H1 (cell line): ENCODE measurements around the gene RTN3.

Experiments used
- EZH2 ChIP-seq: fragments of 200-600 bp; sonication (generic); IDR thresholded peaks from 2 replicates; pipeline ENCODE4 v1.7.1; 2012; ENCODE audit warnings: low read depth, mild to moderate bottlenecking, moderate library complexity, low read length, inconsistent platforms; ENCODE audit not compliant: severe bottlenecking
- TCF12 ChIP-seq: IDR thresholded peaks from 2 replicates; pipeline ENCODE4 v1.6.1; 2011; ENCODE audit warnings: low read depth, mild to moderate bottlenecking, low read length
- USF2 ChIP-seq: IDR thresholded peaks from 2 replicates; pipeline ENCODE4 v1.6.1; 2011; ENCODE audit warnings: low read length, improper control_type of control experiment
- TF ChIP-seq, protein P1 (sequence below), 3 experiments: IDR thresholded peaks; 1 replicate in 2 of 3; 2 replicates in 1 of 3; pipeline versions ENCODE4 v1.5.1 to v1.6.1; 2011; ENCODE audit warnings: low read length in 3 of 3, mild to moderate bottlenecking in 3 of 3, inconsistent platforms in 2 of 3, low read depth in 1 of 3, moderate library complexity in 1 of 3; ENCODE audit not compliant: insufficient read depth in 1 of 3; ENCODE audit errors: control extremely low read depth in 1 of 3

DNA sequence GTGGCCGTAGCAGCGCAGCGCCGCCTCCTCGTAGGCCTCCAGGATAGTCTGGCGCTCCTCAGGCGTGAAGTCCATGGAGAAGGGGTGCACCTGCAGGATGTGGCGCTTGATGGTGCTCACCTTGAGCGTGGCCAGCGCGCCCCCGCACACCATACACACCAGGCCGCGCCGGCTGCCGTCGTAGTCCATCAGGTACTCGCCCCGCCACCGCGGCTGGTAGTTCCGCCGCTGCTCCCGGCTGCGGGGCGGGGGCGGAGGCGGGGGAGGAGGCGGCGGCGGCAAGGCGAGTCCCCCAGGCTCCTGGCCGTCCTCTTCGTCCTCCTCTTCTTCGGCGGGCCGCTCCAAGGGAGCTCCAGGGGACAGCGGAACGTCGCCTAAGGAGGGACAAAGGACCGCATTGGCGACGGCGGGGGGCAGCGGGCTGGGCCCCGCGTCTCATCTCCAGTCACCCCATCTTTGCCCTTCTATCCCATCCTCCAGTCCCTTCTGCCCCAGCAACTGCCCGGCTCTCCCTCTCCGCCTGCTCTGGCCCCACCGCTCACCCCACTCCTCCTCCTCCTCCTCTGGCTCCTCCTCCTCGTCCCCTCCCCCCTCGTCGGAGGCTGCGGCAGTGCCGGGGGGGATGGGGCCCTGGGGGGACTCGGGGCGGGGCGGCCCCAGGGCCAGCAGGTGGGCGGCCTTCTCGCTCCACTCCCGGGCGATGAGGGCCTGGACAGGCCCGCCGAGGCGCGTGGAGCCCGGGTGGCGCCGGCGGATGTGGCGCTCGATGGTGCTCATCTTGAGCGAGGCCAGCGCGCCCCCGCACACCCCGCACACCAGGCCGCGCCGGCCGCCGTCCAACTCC, 82.4 kb downstream of the RTN3 start:
- TF ChIP-seq EZH2 (no peak), USF2 (no peak), TCF12 (no peak; the same call in 1 of the 2 replicates)
- TF ChIP-seq, protein P1, sequence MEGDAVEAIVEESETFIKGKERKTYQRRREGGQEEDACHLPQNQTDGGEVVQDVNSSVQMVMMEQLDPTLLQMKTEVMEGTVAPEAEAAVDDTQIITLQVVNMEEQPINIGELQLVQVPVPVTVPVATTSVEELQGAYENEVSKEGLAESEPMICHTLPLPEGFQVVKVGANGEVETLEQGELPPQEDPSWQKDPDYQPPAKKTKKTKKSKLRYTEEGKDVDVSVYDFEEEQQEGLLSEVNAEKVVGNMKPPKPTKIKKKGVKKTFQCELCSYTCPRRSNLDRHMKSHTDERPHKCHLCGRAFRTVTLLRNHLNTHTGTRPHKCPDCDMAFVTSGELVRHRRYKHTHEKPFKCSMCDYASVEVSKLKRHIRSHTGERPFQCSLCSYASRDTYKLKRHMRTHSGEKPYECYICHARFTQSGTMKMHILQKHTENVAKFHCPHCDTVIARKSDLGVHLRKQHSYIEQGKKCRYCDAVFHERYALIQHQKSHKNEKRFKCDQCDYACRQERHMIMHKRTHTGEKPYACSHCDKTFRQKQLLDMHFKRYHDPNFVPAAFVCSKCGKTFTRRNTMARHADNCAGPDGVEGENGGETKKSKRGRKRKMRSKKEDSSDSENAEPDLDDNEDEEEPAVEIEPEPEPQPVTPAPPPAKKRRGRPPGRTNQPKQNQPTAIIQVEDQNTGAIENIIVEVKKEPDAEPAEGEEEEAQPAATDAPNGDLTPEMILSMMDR (IDR thresholded peaks at IDR 0.05; ENCODE audit: control extremely low read depth in 1 of 3, insufficient read depth in 1 of 3, low read depth in 1 of 3, low read length in 3 of 3) = no peak
